OCI-LY1 (cell line): Measurements from ENCODE around the gene TMEM52.
"Not testable (repeated sequence)": the region's sequence is repeated elsewhere in the genome, so short reads cannot be mapped to it uniquely, and the experiment has no call there.

Source experiments
- H2AFZ ChIP-seq: fragments of 200-600 bp; sonication (generic), shearing (Covaris generic); 2 replicates; pipeline ENCODE4 v1.6.0; 2014; ENCODE audit warnings: antibody characterized with exemption, mild to moderate bottlenecking, low read length
- H3F3A ChIP-seq: fragments of 200-600 bp; sonication (generic), shearing (Covaris generic); 2 replicates; pipeline ENCODE4 v1.6.0; 2014; ENCODE audit warnings: mild to moderate bottlenecking, antibody characterized with exemption, low read length, moderate library complexity; ENCODE audit not compliant: insufficient read depth
- H3K27ac ChIP-seq: fragments of 200-600 bp; sonication (generic); 2 replicates; pipeline ENCODE4 v1.5.1; 2014; ENCODE audit warnings: low read length, mixed run types, mild to moderate bottlenecking, low read depth; ENCODE audit not compliant: poor library complexity, severe bottlenecking
- H3K27me3 ChIP-seq: fragments of 200-600 bp; sonication (generic); 2 replicates; pipeline ENCODE4 v1.6.0; 2014; ENCODE audit warnings: antibody characterized with exemption, mild to moderate bottlenecking, low read length, moderate library complexity; ENCODE audit not compliant: insufficient read depth
- H3K36me3 ChIP-seq: fragments of 200-600 bp; sonication (generic); 2 replicates; pipeline ENCODE4 v1.6.1; 2014; ENCODE audit warnings: mild to moderate bottlenecking, antibody characterized with exemption, low read length, moderate library complexity, mixed read lengths; ENCODE audit not compliant: insufficient read depth
- H3K4me1 ChIP-seq: fragments of 200-600 bp; sonication (generic); 2 replicates; pipeline ENCODE4 v1.5.1; 2014; ENCODE audit warnings: mild to moderate bottlenecking, low read length, moderate library complexity; ENCODE audit not compliant: insufficient read depth, severe bottlenecking
- H3K4me2 ChIP-seq: fragments of 200-600 bp; sonication (generic), shearing (Covaris generic); 2 replicates; pipeline ENCODE4 v1.6.1; 2014; ENCODE audit warnings: low read length
- H3K4me3 ChIP-seq: fragments of 200-600 bp; sonication (generic); 2 replicates; pipeline ENCODE4 v1.5.1; 2014; ENCODE audit warnings: low read length, low read depth, mild to moderate bottlenecking, mixed read lengths; ENCODE audit not compliant: poor library complexity, severe bottlenecking
- H3K79me2 ChIP-seq: fragments of 200-600 bp; shearing (Covaris generic); 2 replicates; pipeline ENCODE4 v1.6.1; 2016; ENCODE audit warnings: mixed run types, low read length, mixed read lengths; ENCODE audit not compliant: insufficient read depth
- H3K9ac ChIP-seq: fragments of 200-600 bp; sonication (generic), shearing (Covaris generic); 2 replicates; pipeline ENCODE4 v1.6.1; 2014; ENCODE audit warnings: mild to moderate bottlenecking, low read length, mixed read lengths
- H3K9me2 ChIP-seq: fragments of 200-600 bp; sonication (generic), shearing (Covaris generic); 2 replicates; pipeline ENCODE4 v1.6.1; 2014; ENCODE audit warnings: low read depth, mild to moderate bottlenecking, low read length, mixed read lengths
- H3K9me3 ChIP-seq: fragments of 200-600 bp; shearing (Covaris generic); 2 replicates; pipeline ENCODE4 v1.6.1; 2014; ENCODE audit warnings: low read length, mixed read lengths
- H4K20me1 ChIP-seq: fragments of 200-600 bp; sonication (generic), shearing (Covaris generic); 2 replicates; pipeline ENCODE4 v1.6.0; 2016; ENCODE audit warnings: mild to moderate bottlenecking, low read length; ENCODE audit not compliant: insufficient read depth
- EZH2 ChIP-seq: fragments of 200-600 bp; sonication (generic), shearing (Covaris generic); IDR thresholded peaks from 2 replicates; pipeline ENCODE4 v1.8.0; 2017; ENCODE audit warnings: borderline replicate concordance, mixed run types, mild to moderate bottlenecking, antibody characterized with exemption, low read length, moderate library complexity, mixed read lengths
- TF ChIP-seq, protein P1 (sequence below): fragments of 200-600 bp; sonication (generic), shearing (Covaris generic); IDR thresholded peaks from 2 replicates; pipeline ENCODE4 v1.5.1; 2017; ENCODE audit warnings: mild to moderate bottlenecking, antibody characterized with exemption, low read length, moderate library complexity, mixed read lengths

Gene TMEM52

DNA sequence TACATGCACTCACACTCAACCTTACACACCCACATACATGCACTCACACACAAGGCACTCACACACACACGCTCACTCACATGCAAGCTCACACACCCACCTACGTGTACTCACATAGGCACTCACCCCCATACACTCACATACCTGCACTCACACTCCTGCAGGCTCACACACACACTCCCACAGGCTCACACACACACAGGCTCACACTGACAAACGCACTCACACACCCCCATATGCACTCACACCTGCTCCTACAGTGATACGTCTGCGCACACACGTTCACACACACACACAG is 19.1 kb upstream of the TMEM52 start:
- no peak for TF ChIP-seq EZH2
- TF ChIP-seq, protein P1, sequence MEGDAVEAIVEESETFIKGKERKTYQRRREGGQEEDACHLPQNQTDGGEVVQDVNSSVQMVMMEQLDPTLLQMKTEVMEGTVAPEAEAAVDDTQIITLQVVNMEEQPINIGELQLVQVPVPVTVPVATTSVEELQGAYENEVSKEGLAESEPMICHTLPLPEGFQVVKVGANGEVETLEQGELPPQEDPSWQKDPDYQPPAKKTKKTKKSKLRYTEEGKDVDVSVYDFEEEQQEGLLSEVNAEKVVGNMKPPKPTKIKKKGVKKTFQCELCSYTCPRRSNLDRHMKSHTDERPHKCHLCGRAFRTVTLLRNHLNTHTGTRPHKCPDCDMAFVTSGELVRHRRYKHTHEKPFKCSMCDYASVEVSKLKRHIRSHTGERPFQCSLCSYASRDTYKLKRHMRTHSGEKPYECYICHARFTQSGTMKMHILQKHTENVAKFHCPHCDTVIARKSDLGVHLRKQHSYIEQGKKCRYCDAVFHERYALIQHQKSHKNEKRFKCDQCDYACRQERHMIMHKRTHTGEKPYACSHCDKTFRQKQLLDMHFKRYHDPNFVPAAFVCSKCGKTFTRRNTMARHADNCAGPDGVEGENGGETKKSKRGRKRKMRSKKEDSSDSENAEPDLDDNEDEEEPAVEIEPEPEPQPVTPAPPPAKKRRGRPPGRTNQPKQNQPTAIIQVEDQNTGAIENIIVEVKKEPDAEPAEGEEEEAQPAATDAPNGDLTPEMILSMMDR = no peak
- H3K4me3 ChIP-seq = no peak overlapping the region
- H3K9me2 ChIP-seq = no peaks in the 10 kb centered on the region
- peaks cover 8% of the 10 kb centered on the region for H3K4me1 ChIP-seq
- H3K9me3 ChIP-seq = 0 out of 2 replicates have a peak, but pooled peaks cover 3% of the 10 kb centered on the region
- no peaks in the 10 kb centered on the region for H3K79me2 ChIP-seq
- no peaks in the 10 kb centered on the region for H4K20me1 ChIP-seq
- peaks cover 10% of the 10 kb centered on the region; the same call in 1 of the 2 replicates for H3K27me3 ChIP-seq
- no peak overlapping the region for H3K9ac ChIP-seq
- no peak overlapping the region for H2AFZ ChIP-seq
- no peak overlapping the region for H3K27ac ChIP-seq
- H3K4me2 ChIP-seq = no peak overlapping the region
- H3F3A ChIP-seq = no peaks in the 10 kb centered on the region
- H3K36me3 ChIP-seq = no peaks in the 10 kb centered on the region

- no peak overlapping the region for H2AFZ ChIP-seq
- no peaks in the 10 kb centered on the region for H3K36me3 ChIP-seq
- H3K79me2 ChIP-seq = no peaks in the 10 kb centered on the region
- no peak overlapping the region for H3K9ac ChIP-seq
- no peak overlapping the region for H3K4me2 ChIP-seq
- no peaks in the 10 kb centered on the region for H3F3A ChIP-seq
- H3K9me3 ChIP-seq = 0 out of 2 replicates have a peak, but pooled peaks cover 3% of the 10 kb centered on the region
- no peaks in the 10 kb centered on the region for H4K20me1 ChIP-seq
- H3K4me3 ChIP-seq = no peak overlapping the region
- TF ChIP-seq EZH2 = no peak
- TF ChIP-seq, protein P1 = no peak
- H3K4me1 ChIP-seq = peaks cover 3% of the 10 kb centered on the region
- peaks cover 10% of the 10 kb centered on the region; the same call in 1 of the 2 replicates for H3K27me3 ChIP-seq
- no peaks in the 10 kb centered on the region for H3K9me2 ChIP-seq
- H3K27ac ChIP-seq = no peak overlapping the region
These were observed 18.6 kb upstream of the TMEM52 start for GRCh38 chr1:1937549-1938275.

GRCh38 chr1:1937061-1937460 is 18.0 kb upstream of the TMEM52 start:
- H3K27me3 ChIP-seq = peaks cover 8% of the 10 kb centered on the region; the same call in 1 of the 2 replicates
- no peak overlapping the region for H3K27ac ChIP-seq
- H3K79me2 ChIP-seq = no peaks in the 10 kb centered on the region
- H3K9ac ChIP-seq = no peak overlapping the region
- H3K9me2 ChIP-seq = no peaks in the 10 kb centered on the region
- H3F3A ChIP-seq = no peaks in the 10 kb centered on the region
- TF ChIP-seq, protein P1 = no peak
- no peak for TF ChIP-seq EZH2
- H2AFZ ChIP-seq = no peak overlapping the region
- H3K4me2 ChIP-seq = no peak overlapping the region
- H4K20me1 ChIP-seq = no peaks in the 10 kb centered on the region
- no peak overlapping the region for H3K4me3 ChIP-seq
- 0 out of 2 replicates have a peak, but pooled peaks cover 3% of the 10 kb centered on the region for H3K9me3 ChIP-seq
- H3K4me1 ChIP-seq = no peaks in the 10 kb centered on the region
- H3K36me3 ChIP-seq = no peaks in the 10 kb centered on the region

DNA sequence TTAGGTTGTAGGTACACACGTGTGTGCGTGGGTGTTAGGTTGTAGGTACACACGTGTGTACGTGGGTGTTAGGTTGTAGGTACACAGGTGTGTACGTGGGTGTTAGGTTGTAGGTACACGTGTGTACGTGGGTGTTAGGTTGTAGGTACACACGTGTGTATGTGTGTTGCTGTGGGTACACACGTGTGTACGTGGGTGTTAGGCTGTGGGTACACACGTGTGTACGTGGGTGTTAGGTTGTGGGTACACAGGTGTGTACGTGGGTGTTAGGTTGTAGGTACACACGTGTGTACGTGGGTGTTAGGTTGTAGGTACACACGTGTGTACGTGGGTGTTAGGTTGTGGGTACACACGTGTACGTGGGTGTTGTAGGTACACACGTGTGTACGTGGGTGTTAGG is 15.8 kb upstream of the TMEM52 start:
- H3K9me2 ChIP-seq, H3K9me3 ChIP-seq, H3K4me1 ChIP-seq, H3K4me3 ChIP-seq, H3K27ac ChIP-seq, H3K27me3 ChIP-seq, H2AFZ ChIP-seq, H3F3A ChIP-seq, H3K4me2 ChIP-seq, H3K36me3 ChIP-seq, H3K9ac ChIP-seq, H4K20me1 ChIP-seq, H3K79me2 ChIP-seq: not testable (repeated sequence)
